Measurements from ENCODE around the gene NMT2.

NMT2 gene

DNA sequence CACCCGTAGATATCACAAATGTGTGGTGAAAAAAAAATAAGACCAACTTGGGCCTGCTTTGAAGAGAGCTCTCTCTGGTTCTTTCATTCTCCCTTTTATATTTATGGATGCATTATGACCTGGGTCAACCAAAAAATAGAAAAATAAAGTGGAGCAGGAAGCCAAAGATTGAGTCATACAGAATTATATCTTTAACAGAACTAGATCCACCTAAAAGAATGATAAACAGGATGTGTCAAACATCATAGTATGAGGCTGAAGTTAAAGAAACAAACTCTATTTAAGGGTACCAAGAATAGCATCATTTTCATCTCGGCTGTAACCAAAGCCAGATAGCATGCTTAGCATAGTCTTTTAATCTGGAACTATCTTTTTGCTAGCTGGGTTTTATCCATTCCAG is 28.8 kb upstream of the NMT2 start:
- Histone ChIP-seq H3K4me3 (ENCODE audit: low read length) (no peak overlapping the region), H3K9me3 (replicated peaks; ENCODE audit: insufficient read depth, low read length) (no peaks in the 10 kb centered on the region), H3K27me3 (replicated peaks; ENCODE audit: insufficient read depth, low read length) (no peaks in the 10 kb centered on the region), H2AFZ (ENCODE audit: low read length) (no peak overlapping the region), H3K27ac (ENCODE audit: low read length) (no peak overlapping the region), H3K9ac (ENCODE audit: low read length) (no peak overlapping the region), H3K79me2 (ENCODE audit: low read length) (no peaks in the 10 kb centered on the region), H3K4me1 (ENCODE audit: low read length) (peaks cover 3% of the 10 kb centered on the region; the same call in 1 of the 2 replicates), H3F3A (ENCODE audit: insufficient read depth, low read length) (no peaks in the 10 kb centered on the region), H3K36me3 (replicated peaks; ENCODE audit: insufficient read depth, low read length) (no peaks in the 10 kb centered on the region), H3K9me2 (replicated peaks; ENCODE audit: insufficient read depth, low read length) (no peaks in the 10 kb centered on the region), H4K20me1 (ENCODE audit: insufficient read depth, low read length) (no peaks in the 10 kb centered on the region), H3K4me2 (ENCODE audit: low read depth, low read length) (no peak overlapping the region)
- TF ChIP-seq EZH2phosphoT487 (IDR thresholded peaks at IDR 0.05; ENCODE audit: low read length) (no peak), EZH2 (optimal IDR thresholded peaks at IDR 0.05; ENCODE audit: low read depth, low read length) (no peak)
- TF ChIP-seq, protein P1, sequence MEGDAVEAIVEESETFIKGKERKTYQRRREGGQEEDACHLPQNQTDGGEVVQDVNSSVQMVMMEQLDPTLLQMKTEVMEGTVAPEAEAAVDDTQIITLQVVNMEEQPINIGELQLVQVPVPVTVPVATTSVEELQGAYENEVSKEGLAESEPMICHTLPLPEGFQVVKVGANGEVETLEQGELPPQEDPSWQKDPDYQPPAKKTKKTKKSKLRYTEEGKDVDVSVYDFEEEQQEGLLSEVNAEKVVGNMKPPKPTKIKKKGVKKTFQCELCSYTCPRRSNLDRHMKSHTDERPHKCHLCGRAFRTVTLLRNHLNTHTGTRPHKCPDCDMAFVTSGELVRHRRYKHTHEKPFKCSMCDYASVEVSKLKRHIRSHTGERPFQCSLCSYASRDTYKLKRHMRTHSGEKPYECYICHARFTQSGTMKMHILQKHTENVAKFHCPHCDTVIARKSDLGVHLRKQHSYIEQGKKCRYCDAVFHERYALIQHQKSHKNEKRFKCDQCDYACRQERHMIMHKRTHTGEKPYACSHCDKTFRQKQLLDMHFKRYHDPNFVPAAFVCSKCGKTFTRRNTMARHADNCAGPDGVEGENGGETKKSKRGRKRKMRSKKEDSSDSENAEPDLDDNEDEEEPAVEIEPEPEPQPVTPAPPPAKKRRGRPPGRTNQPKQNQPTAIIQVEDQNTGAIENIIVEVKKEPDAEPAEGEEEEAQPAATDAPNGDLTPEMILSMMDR (IDR thresholded peaks at IDR 0.05; ENCODE audit: low read length): no peak
- no peak for DNase-seq

DNA sequence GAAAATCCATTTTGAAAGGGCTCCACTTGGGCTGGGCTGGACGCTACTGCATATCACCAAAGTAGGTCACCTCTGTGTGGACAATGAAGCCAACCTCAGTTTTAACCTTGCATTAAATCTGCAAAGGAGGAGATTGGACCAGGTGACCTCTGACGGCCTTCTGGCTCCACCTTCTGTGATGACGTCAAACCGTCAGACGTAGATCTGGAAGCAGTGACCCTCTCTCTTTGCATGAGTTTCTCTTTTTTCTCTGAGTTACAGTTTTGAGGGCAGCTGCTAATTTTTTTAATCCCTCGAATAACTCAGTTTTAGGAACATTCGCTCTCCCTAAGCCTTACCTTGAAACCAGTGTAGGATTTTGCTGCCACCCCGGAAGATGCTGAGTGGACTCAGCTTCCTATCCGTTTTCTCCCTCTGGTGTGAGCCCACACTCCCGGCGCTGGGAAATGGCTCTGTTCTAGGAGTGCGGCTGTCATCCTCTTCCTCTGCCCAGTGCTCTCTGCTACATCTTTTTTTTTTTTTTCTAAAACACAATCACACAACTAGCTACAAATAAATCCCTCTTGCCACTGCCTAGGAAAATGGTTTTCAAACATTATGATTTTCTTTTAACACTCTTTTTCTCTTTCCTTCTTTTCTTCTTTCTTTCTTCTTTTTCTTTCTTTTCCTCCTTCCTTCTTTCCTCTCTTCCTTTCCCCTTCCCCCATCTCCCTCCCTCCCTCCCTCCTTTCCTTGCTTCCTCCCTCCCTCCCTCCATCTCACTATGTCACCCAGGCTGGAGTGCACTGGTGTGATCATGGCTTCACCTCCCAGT is 27.7 kb upstream of the NMT2 start:
- H3K9ac ChIP-seq (ENCODE audit: low read length): no peak overlapping the region
- H3K79me2 ChIP-seq (ENCODE audit: low read length): no peaks in the 10 kb centered on the region
- no peak for DNase-seq
- H3F3A ChIP-seq (ENCODE audit: insufficient read depth, low read length): no peaks in the 10 kb centered on the region
- no peaks in the 10 kb centered on the region for H3K36me3 ChIP-seq (replicated peaks; ENCODE audit: insufficient read depth, low read length)
- TF ChIP-seq EZH2 (optimal IDR thresholded peaks at IDR 0.05; ENCODE audit: low read depth, low read length) (no peak), EZH2phosphoT487 (IDR thresholded peaks at IDR 0.05; ENCODE audit: low read length) (no peak)
- TF ChIP-seq, protein P1 (IDR thresholded peaks at IDR 0.05; ENCODE audit: low read length): no peak
- no peaks in the 10 kb centered on the region for H3K27me3 ChIP-seq (replicated peaks; ENCODE audit: insufficient read depth, low read length)
- no peaks in the 10 kb centered on the region for H4K20me1 ChIP-seq (ENCODE audit: insufficient read depth, low read length)
- H3K4me1 ChIP-seq (ENCODE audit: low read length): no peaks in the 10 kb centered on the region
- H3K9me2 ChIP-seq (replicated peaks; ENCODE audit: insufficient read depth, low read length): no peaks in the 10 kb centered on the region
- no peak overlapping the region for H3K4me3 ChIP-seq (ENCODE audit: low read length)
- H2AFZ ChIP-seq (ENCODE audit: low read length): no peak overlapping the region
- no peaks in the 10 kb centered on the region for H3K9me3 ChIP-seq (replicated peaks; ENCODE audit: insufficient read depth, low read length)
- H3K27ac ChIP-seq (ENCODE audit: low read length): no peak overlapping the region
- H3K4me2 ChIP-seq (ENCODE audit: low read depth, low read length): no peak overlapping the region

DNA sequence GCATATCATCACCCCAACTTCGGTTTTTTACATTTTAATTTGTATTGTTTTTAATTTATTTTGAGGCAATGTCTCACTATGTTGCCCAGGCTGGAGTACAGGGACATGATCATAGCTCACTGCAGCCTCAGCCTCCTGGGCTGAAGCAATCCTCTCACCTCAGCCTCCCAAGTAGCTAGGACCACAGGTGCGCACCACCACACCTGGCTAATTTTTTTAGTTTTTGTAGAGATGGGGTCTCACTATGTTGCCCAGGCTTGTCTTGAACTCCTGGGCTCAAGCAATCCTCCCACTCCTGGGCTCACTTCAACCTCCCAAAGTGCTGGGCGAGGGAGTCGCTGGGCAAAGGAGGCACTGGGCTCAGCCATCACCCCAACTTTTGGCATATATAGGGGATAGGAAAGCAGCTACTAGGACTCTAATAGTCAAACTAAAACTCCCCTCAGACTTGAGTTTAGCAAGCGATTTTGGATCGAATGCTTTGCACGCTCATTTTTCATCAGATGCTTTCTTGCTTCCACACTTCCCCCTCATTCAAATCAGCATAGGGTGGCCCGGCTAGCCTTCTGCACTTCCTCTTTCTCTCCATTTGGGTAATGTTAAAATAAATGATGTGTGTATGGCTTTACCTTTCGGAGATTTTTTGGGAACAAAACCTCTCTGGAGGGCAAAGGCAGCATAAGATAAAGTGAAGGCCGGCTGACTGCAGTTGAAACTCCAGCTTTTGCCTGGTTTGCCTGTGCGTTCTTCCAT is 20.8 kb upstream of the NMT2 start:
- H3K9ac ChIP-seq (ENCODE audit: low read length): no peak overlapping the region
- H3K4me1 ChIP-seq (ENCODE audit: low read length): no peaks in the 10 kb centered on the region
- H3K9me3 ChIP-seq (replicated peaks; ENCODE audit: insufficient read depth, low read length): no peaks in the 10 kb centered on the region
- no peaks in the 10 kb centered on the region for H3F3A ChIP-seq (ENCODE audit: insufficient read depth, low read length)
- H2AFZ ChIP-seq (ENCODE audit: low read length): no peak overlapping the region
- H3K4me2 ChIP-seq (ENCODE audit: low read depth, low read length): no peak overlapping the region
- no peak for DNase-seq
- no peaks in the 10 kb centered on the region for H3K27me3 ChIP-seq (replicated peaks; ENCODE audit: insufficient read depth, low read length)
- H3K79me2 ChIP-seq (ENCODE audit: low read length): no peaks in the 10 kb centered on the region
- H3K4me3 ChIP-seq (ENCODE audit: low read length): no peak overlapping the region
- H3K9me2 ChIP-seq (replicated peaks; ENCODE audit: insufficient read depth, low read length): no peaks in the 10 kb centered on the region
- TF ChIP-seq, protein P1 (IDR thresholded peaks at IDR 0.05; ENCODE audit: low read length): no peak
- TF ChIP-seq EZH2phosphoT487 (IDR thresholded peaks at IDR 0.05; ENCODE audit: low read length) (no peak), EZH2 (optimal IDR thresholded peaks at IDR 0.05; ENCODE audit: low read depth, low read length) (no peak)
- H3K36me3 ChIP-seq (replicated peaks; ENCODE audit: insufficient read depth, low read length): no peaks in the 10 kb centered on the region
- H4K20me1 ChIP-seq (ENCODE audit: insufficient read depth, low read length): no peaks in the 10 kb centered on the region
- no peak overlapping the region for H3K27ac ChIP-seq (ENCODE audit: low read length)

All from MM.1S (cell line).